ACHN (cell line): Measurements from ENCODE around the gene SYNE2.

ENCODE experiments used
- DNase-seq: peaks from one replicate; pipeline ENCODE4 v3.0.0-alpha.2; 2015
- in situ Hi-C: cut with HindIII; loops from 2 replicates; pipeline ENCODE4 v1.10.0; 2017; ENCODE audit warnings: low sequenced_read_pairs, low pct_ligation_motif_present, low pct_unique_long_range_greater_than_20kb

SYNE2 gene

DNA sequence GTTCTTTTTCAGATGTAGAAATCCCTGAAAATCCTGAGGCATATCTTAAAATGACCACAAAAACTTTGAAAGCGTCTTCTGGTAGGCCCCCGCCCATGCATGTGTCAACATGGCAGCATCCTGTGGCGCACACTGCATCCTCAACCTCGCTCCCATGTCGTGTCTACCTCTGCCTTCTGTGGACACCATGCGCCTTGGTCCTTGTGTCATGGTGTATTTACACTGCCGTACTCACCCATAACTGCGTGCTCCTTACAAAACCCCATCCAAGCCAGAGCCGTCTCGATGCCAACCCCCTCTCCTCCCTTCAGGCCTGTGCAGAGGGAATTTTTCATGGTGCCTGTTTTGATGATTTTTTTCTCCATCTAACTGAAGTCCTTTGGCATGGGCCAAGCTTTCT lies 362.5 kb downstream of the SYNE2 start:
- DNase-seq = no peak
- in situ Hi-C loops = no loop called here

GRCh38 chr14:64215978-64216377 lies 363.2 kb downstream of the SYNE2 start:
- DNase-seq = no peak
- in situ Hi-C loops = no loop called here

GRCh38 chr14:64217308-64217707 lies 364.5 kb downstream of the SYNE2 start:
- in situ Hi-C loops = no loop called here
- DNase-seq = no peak

DNA sequence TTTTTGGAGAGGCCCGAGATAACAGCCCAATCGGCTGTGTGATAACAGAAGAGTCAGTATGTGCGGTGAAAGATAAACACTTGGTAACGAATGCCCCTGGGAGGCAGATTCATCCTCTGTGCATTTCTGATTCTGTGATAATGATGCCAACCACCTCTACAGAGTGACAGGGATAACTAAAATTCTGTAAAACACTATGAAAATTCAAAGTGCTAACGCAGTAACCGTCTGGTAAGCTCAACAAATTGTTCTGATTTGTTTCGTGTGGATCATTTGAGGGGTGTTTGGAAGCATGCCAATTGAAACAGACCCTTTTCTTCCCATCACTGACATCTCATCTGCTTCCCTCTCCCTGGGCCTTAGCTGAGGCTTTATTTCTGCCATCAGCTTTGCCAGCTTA lies 365.0 kb downstream of the SYNE2 start:
- no peak for DNase-seq
- in situ Hi-C loops = no loop called here

DNA sequence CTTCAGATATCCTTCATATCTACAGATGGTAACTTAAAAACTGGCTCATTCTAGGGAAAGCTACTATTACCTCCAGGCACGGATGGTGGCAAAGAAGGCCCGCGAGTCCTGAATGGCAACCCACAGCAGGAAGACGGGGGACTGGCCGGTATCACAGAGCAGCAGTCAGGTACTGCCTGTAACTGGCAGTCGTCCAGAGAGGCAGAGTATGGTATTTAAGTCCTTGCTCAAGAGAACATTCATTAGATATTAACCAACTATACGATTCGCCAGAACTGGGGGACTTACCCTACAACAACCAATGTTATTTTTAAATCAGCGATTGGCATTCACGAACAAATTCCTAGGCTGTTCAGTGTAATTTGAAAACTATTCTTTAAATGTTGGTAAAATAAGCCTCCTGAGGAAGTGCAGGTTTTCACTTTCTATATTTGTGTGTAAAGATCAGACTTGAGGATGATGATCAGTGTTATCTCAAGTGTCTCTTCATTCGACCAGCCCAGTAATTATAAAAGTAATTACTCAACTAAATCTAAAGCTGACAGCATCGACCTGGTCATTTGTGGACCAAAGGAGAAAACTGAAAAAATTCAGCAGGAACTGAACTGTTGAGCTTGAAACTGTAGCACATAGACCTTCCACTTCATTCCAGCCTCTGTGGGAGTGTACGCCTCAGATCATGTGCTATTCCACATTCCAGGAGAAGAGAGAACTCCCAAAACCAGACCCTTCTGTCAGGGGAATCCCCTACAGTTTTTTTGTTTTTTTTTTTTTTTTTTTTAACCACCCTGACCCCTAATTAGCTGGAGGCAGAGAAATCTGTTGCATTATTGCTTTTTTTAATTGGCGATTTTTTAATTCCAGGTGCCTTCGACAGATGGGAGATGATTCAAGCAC lies 365.8 kb downstream of the SYNE2 start:
- DNase-seq = no peak
- in situ Hi-C loops = no loop called here

- DNase-seq = no peak
- in situ Hi-C loops = no loop called here
Measured at GRCh38 chr14:64220056-64220455, 367.3 kb downstream of the SYNE2 start.

- in situ Hi-C loops = no loop called here
- DNase-seq = no peak
Measured at GRCh38 chr14:64220466-64220865, 367.7 kb downstream of the SYNE2 start.

- DNase-seq = no peak
- in situ Hi-C loops = no loop called here
Measured at GRCh38 chr14:64221391-64222003, 368.7 kb downstream of the SYNE2 start.

- in situ Hi-C loops = no loop called here
- DNase-seq = no peak
Measured at GRCh38 chr14:64225151-64225757, 372.4 kb downstream of the SYNE2 start.

- in situ Hi-C loops = no loop called here
- no peak for DNase-seq
Measured at GRCh38 chr14:64227856-64228255, 375.1 kb downstream of the SYNE2 start.

DNA sequence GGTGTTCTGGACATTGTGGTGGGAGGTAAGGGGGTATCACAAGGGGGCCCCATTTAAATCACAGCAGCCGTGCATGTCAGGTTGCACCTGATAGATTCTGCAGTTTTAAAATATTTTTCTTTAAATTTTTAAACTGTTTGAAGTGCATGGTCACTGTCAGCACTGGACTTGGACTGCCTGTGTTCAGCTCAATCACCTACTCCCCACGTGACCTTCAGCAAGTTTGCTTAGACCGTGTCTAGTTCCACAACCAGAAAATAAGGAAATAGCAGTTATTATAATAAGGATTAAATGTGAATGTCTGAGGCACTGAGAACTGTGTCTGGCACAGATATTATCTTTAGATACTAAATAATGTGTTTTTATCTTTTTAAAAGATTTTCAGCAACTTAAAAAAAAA lies 376.7 kb downstream of the SYNE2 start:
- no peak for DNase-seq
- in situ Hi-C loops = no loop called here

- DNase-seq = peak; percentile 60
- in situ Hi-C loops = no loop called here
Measured at GRCh38 chr14:64232095-64232838, 379.5 kb downstream of the SYNE2 start.

DNA sequence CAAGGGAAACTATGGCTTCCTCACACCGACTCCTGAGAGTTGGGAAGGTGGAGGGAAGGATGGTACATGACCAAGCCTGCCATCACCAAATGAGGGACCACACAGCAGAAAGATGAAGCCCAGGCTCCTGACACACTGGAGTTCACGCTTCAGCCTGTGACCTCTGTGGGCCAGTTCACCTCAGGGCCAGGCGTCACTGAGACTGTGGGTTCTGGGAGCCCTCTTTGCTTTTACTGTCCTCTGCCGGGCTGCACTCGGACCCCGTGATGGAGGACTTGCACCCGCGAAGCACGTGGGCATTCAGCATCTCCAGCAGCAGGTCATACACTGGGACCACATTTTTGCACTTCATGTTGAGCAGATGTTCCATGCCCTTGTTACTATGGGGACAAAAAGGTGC lies 380.1 kb downstream of the SYNE2 start:
- no peak for DNase-seq
- in situ Hi-C loops = no loop called here

DNA sequence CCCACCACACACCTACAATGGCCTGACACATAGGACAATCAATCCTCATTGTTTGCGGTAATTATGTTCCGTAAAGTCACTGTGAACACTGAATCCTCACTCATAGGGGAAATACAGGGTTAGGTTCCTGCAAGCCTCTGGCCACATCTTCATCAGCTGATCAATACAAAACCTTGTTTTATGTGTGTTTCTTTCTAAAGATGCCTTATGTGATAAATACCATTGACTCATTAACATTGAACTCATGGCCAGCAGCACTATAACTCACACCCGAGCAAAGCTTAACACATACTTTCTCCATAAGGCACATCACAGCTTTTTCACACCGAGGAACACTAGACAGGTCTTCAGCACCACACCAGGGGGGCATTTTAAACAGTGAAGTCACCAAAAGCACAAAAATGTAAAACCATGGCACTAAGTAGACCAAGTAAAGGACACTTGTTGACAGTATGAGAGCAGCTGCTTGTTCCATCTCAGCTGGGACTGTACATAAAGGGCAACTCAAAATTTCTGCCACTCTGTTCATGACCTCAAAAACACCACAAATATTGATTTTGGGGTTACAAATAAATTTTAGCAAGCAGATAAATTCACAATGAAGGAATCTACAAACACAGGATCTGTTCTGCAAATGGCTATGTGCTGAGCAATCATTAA lies 380.9 kb downstream of the SYNE2 start:
- in situ Hi-C loops = no loop called here

DNA sequence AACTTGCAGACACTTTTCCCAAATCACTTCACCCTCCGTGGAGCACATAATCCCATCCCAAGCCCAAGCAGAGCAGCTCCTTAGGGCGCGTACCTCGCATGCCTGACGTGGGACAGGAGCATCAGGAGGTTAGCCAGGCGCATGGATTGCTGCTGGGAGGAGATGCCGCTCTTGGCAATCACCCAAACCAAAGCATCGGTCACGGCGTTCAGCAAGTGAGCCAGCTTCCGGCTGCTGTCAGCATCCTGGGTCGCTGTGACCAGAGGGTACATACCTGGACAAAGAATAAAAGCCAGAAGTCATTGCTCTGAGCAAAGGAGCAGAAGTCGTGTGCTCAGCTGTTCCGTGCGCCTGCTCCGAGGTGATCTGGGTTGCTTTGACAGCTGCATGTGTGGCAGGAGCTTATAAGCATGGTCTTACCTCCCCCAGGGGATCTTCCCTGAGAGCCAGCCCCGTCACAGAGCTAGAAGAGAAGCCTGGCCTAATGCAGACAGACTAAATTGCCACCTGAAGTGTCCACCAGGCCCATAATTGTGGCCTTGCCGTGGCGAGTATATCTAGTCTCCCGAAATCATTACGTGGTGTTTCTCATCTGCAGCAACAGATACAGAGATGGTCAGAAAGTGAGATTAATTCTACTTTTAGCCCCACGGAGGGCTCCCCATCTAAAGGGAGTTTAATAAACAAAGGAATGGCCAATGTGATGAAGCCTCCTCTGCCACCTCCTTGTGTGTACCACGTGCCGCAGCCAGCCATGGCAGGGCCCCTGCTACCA lies 382.3 kb downstream of the SYNE2 start:
- DNase-seq = peak; percentile 50
- in situ Hi-C loops = no loop called here

More for the DNA sequence above, 380.9 kb downstream of the SYNE2 start:
- DNase-seq = no peak

DNA sequence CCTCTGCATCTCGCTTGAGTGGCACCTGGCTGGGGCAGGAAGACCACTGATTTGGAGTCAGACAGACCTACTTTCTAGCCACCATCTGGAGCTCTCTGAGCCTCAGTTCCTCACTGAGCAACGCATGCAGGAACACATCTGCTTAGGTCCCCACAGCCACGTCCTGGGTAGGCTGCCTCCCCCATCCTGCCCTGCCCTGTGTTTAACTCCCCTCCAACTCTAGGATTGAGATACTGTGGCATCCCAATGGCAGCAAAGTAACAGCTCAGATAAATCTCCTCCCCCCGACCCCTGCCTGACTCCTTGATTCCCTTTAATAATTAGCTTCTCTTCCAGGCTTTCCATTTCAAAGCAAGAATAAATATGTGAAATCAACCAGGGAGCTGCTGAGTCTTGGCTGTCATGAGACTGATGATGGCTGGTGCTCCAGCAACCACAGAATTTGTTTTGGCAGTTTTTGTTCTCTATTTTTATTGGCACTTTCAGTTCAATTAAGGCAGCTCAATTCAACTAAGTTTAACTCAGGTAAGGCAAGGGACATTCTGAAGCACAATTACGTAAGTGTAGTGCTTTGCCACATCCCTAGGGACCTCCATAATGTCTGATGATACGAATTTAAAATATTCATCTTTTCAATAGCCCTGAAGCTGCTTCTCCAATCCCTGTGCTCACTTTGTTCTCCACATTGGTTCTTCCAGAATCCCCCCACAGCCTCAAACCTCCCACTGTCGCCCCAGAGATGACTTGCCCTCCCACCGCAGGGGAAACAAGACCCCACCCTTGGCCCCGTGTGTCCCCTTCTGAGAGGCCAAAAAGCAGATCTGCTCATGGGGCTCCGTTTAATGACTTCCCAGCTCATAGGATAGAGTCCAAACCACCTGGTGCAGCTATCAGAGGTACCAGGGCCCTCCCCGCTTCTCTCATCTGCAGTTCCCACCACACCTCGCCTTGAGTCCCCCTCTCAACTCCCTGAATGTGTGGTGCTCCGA lies 383.1 kb downstream of the SYNE2 start:
- DNase-seq = peak; percentile 19
- in situ Hi-C loops = no loop called here

- in situ Hi-C loops = no loop called here
- DNase-seq = no peak
Measured at GRCh38 chr14:64238049-64238448, 385.2 kb downstream of the SYNE2 start.
